ENCODE measurements around the gene SRXN1. TPM values are rescaled to one million over a fixed set of nuclear protein-coding genes. Genes with fewer than 3 reads are reported as not detected.

The SRXN1 gene
- total RNA-seq, 3 donors from 2014 or later = 11.7 to 23.4 (median 18.9) TPM

DNA sequence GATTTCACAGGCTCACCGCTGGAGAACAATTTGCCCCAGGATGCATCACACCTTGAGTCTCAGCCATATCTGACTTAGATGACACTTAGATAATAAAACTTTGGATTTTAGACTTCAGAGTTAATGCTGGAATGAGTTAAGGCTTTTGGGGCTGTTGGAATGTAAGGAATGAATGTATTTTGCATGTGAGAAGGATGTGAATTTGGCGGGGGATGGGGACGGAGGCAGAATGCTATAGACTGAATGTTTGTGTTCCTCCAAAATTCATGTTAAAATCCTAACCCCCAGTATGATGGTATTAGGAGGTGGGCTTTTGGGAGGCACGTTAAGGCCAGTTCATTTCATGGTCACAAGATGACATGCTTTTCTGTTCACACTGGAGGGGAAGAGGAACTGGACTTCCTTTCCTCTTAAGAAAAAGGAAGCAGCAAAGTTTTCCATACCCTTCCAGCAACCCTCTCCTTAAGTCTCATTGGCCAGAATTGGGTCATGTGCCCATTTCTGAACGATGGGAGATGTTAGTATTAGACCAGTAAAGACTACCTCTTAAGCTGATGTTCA lies 5.8 kb upstream of the SRXN1 start:
- no peak overlapping the region for H3K4me3 ChIP-seq
- H3K4me1 ChIP-seq (ENCODE audit: low read depth) = peaks cover 5% of the 10 kb centered on the region
- intact Hi-C loops (cut with DNase I, micrococcal nuclease) = no loop called here
- no peaks in the 10 kb centered on the region for H3K36me3 ChIP-seq (ENCODE audit: low read depth)
- TF ChIP-seq, protein P1, sequence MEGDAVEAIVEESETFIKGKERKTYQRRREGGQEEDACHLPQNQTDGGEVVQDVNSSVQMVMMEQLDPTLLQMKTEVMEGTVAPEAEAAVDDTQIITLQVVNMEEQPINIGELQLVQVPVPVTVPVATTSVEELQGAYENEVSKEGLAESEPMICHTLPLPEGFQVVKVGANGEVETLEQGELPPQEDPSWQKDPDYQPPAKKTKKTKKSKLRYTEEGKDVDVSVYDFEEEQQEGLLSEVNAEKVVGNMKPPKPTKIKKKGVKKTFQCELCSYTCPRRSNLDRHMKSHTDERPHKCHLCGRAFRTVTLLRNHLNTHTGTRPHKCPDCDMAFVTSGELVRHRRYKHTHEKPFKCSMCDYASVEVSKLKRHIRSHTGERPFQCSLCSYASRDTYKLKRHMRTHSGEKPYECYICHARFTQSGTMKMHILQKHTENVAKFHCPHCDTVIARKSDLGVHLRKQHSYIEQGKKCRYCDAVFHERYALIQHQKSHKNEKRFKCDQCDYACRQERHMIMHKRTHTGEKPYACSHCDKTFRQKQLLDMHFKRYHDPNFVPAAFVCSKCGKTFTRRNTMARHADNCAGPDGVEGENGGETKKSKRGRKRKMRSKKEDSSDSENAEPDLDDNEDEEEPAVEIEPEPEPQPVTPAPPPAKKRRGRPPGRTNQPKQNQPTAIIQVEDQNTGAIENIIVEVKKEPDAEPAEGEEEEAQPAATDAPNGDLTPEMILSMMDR (IDR thresholded peaks at IDR 0.05) = no peak
- ATAC-seq (no peak), DNase-seq (no peak)
- no peaks in the 10 kb centered on the region for H3K9me3 ChIP-seq

DNA sequence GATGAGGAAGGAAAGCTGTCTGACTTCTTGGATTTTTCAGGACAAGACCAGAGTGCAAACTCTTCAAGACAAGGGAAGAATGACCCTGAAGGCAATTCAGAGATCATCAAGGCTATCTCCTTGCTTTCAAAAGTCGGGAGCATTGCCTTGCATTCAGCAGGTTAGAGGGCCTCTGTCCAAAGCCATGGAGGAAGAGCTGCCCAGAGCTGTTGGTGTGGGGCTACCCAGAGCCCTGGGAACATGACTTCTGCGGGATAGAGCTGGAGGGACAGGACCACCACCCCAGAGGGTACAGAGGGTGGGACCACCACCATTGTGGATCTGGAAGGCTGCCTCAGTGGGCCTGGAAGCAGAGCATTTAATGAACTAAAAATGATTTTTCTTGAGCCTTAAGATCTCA lies 5.2 kb upstream of the SRXN1 start:
- DNase-seq = no peak
- TF ChIP-seq, protein P1 (IDR thresholded peaks at IDR 0.05) = no peak
- H3K4me1 ChIP-seq (ENCODE audit: low read depth) = peaks cover 7% of the 10 kb centered on the region
- no peak for ATAC-seq
- no peak overlapping the region for H3K4me3 ChIP-seq
- intact Hi-C loops (cut with DNase I, micrococcal nuclease) = no loop called here
- no peaks in the 10 kb centered on the region for H3K36me3 ChIP-seq (ENCODE audit: low read depth)
- no peaks in the 10 kb centered on the region for H3K9me3 ChIP-seq

DNA sequence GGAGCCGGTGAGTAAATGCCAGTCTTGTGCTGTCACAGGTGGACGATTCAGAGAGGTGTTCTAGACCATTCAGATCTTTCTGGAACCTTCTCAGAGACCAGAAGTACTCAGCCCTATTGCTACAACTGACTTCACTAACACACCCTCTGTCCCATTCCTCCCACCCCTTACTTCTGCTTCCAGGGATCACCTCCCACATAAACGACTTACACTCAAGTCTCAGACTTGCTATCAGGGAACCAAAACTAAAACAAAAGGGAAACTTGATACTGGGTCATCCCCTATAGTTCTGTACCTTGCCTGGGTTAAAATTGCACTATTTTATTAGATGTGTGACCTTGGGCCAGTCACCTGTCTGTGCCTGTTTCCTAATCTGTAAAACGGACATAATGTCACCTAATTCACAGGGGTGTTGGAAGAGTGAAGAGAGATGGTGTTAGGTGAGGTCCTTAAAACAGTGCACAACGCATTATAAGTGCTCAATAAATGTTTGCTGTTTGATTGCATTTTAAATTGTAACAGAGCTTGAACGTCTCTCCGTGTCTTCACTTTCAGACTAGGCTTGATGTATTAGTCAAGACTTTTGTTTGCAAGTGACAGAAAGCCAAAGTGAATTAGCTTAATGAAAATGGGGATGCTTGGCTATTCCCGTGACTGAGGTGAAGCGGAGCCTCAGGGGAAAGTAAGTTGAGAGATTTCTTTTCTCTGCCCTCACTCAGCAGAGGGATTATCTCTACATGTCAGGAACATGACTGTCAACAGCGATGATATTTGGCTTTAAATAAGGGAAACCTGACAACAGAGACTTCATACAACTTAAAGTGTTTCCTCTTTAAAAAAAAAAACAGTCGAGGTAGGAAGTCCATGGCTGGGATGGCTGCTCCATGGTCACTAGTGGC lies 3.0 kb upstream of the SRXN1 start:
- intact Hi-C loops (cut with DNase I, micrococcal nuclease) = no loop called here
- Histone ChIP-seq H3K4me1 (ENCODE audit: low read depth) (peaks cover 17% of the 10 kb centered on the region), H3K4me3 (no peak overlapping the region), H3K36me3 (ENCODE audit: low read depth) (no peaks in the 10 kb centered on the region), H3K9me3 (no peaks in the 10 kb centered on the region)
- DNase-seq (no peak), ATAC-seq (no peak)
- TF ChIP-seq, protein P1 (IDR thresholded peaks at IDR 0.05) = no peak

DNA sequence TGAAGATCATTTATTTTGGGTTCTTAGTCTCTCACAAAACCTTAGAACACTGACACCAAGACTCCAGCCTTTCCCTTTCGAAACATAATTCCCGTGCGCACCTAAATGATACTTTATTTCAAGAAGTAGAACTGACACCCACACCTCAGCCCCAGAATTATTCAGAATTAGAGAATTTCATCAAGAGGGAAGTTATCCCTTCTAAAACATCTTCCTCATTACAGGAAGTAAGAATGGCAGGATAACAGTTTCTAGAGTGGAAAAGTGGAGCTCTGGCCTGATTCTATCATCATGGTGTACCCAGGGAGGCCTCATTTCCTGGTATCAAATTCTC lies 1.4 kb upstream of the SRXN1 start:
- DNase-seq (no peak), ATAC-seq (no peak)
- H3K9me3 ChIP-seq = no peaks in the 10 kb centered on the region
- intact Hi-C loops (cut with DNase I, micrococcal nuclease) = no loop called here
- H3K36me3 ChIP-seq (ENCODE audit: low read depth) = no peaks in the 10 kb centered on the region
- H3K4me1 ChIP-seq (ENCODE audit: low read depth) = peaks cover 17% of the 10 kb centered on the region
- H3K4me3 ChIP-seq = no peak overlapping the region
- TF ChIP-seq, protein P1 (IDR thresholded peaks at IDR 0.05) = no peak

DNA sequence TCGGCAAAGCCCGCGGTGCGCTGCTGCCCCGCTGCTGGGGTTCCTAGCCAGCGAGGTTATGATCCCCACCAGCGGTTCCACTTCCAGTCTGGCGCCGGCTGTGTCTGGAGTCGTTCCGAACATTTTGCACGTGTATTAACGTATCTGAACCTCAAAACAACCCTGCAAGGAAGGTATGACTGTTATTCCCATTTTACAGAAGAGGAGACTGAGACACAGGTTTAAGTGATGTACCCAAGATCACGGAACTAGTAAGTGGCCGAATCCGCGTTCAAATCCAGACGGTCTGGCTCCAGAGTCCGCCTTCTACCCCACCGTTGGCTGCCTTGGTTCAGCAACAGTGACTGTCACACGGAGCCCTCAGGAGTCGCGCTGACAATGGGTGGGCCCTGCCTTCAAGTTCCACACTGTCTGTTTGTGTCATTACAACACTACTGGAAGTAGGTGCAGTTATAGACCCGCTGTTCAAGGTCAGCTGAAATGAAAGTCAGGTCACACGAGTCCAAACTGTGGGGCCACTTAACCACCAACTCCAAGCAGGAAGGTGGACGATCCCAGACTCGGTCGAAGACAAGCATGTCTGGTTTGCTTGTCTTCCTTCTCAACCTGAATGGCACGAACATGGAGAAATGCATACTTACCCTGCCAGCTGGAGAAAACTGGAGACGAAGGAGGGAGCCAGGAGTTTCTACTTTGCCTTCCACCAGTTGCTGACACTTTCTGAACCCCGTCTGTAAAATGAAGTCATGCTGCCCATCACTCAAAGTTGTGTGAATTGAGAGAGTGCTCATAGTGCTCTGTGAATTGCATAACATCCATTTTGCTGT lies 803 bp upstream of the SRXN1 start:
- Histone ChIP-seq H3K9me3 (no peaks in the 10 kb centered on the region), H3K4me3 (no peak overlapping the region), H3K36me3 (ENCODE audit: low read depth) (no peaks in the 10 kb centered on the region), H3K4me1 (ENCODE audit: low read depth) (peaks cover 17% of the 10 kb centered on the region)
- DNase-seq (peak in 1 of 3 donors; percentile 24), ATAC-seq (peak; percentile 9)
- intact Hi-C loops (cut with DNase I, micrococcal nuclease) = no loop called here
- TF ChIP-seq, protein P1 (IDR thresholded peaks at IDR 0.05) = no peak

Data from mucosa of descending colon (tissue), 3 donors.